Gastrocnemius medialis (tissue), 4 donors: Measurements from ENCODE around the gene MCOLN3. TPM values are rescaled to one million over a fixed set of nuclear protein-coding genes. Genes with fewer than 3 reads are reported as not detected.

Experiments
- ATAC-seq, 2 donors: fragments of 150-250 bp; one replicate each; pipeline ENCODE4 v1.9.1; 2016
- DNase-seq, 2 donors: peaks; one replicate each; pipeline ENCODE4 v3.0.0-alpha.2; 2019
- H3K27ac ChIP-seq, 4 donors: fragments of 200-600 bp; sonication (generic); 1 replicate in 1 of 4; 2 replicates in 3 of 4; pipeline ENCODE4 v1.5.1; 2016 to 2018; ENCODE audit warnings: mild to moderate bottlenecking in 2 of 4, moderate library complexity in 1 of 4
- H3K27me3 ChIP-seq, 3 donors: fragments of 200-600 bp; sonication (generic) in 2 of 3; 1 replicate in 1 of 3; 2 replicates in 2 of 3; pipeline versions ENCODE4 v1.5.1 to v1.6.0; 2016 to 2019; ENCODE audit warnings: mild to moderate bottlenecking in 1 of 3, moderate library complexity in 1 of 3
- H3K36me3 ChIP-seq, 2 donors: fragments of 200-600 bp; sonication (generic) in 1 of 2; one replicate each; pipeline ENCODE4 v1.5.1; 2017 to 2018
- H3K4me1 ChIP-seq, 2 donors: fragments of 200-600 bp; sonication (generic) in 1 of 2; one replicate each; pipeline ENCODE4 v1.5.1; 2016 to 2017; ENCODE audit warnings: mild to moderate bottlenecking in 2 of 2
- H3K4me3 ChIP-seq, 4 donors: fragments of 200-600 bp; sonication (generic) in 3 of 4; 1 replicate in 1 of 4; 2 replicates in 3 of 4; pipeline ENCODE4 v1.5.1; 2016 to 2019; ENCODE audit warnings: mild to moderate bottlenecking in 2 of 4
- H3K9me3 ChIP-seq, 3 donors: fragments of 200-600 bp; sonication (generic) in 2 of 3; 1 replicate in 1 of 3; 2 replicates in 2 of 3; pipeline ENCODE4 v1.5.1; 2016 to 2019
- CTCF ChIP-seq, 5 experiments: fragments of 450-650 bp in 3 of 5; fragments of 200-600 bp in 2 of 5; sonication (generic) in 2 of 5; IDR thresholded peaks in 4 of 5; conservative IDR thresholded peaks in 1 of 5; 1 replicate in 4 of 5; 2 replicates in 1 of 5; pipeline ENCODE4 v1.5.1; 2016 to 2019; ENCODE audit warnings: antibody characterized with exemption in 5 of 5, mild to moderate bottlenecking in 3 of 5, moderate library complexity in 3 of 5
- POLR2A ChIP-seq, 2 donors: fragments of 450-650 bp; IDR thresholded peaks; one replicate each; pipeline ENCODE4 v1.6.1; 2017; ENCODE audit warnings: antibody characterized with exemption in 2 of 2, mild to moderate bottlenecking in 2 of 2, moderate library complexity in 2 of 2
- in situ Hi-C, 4 donors: fragments of 200-750 bp; cut with MboI; loops; one replicate each; pipeline versions ENCODE4 v1.15.0 to v1.8.0; 2017; ENCODE audit warnings: low sequenced_read_pairs in 4 of 4
- intact Hi-C: fragments of 100-400 bp; cut with DNase I; formaldehyde crosslinking; loops from one replicate; pipeline ENCODE4 v1.15.1; 2023; ENCODE audit warnings: low total_unique reads
- total RNA-seq, 4 donors: library from RNA; depleted of rRNA; stranded (reverse); fragments of >200 nt; gene quantifications; one replicate each; pipeline versions ENCODE4 v1.1.0 to v1.2.3, GENCODE V29; 2016

The MCOLN3 gene
- total RNA-seq, 4 donors from 2014 or later: 0.19 to 0.61 (median 0.33) TPM

- Histone ChIP-seq H3K27ac (no peak overlapping the region), H3K9me3 (no peaks in the 10 kb centered on the region), H3K4me3 (no peak overlapping the region), H3K36me3 (no peaks in the 10 kb centered on the region), H3K4me1 (no peaks in the 10 kb centered on the region), H3K27me3 (no peaks in the 10 kb centered on the region)
- no peak for DNase-seq
- no peak for TF ChIP-seq CTCF (IDR thresholded peaks at IDR 0.05 in 4 of 5, conservative IDR thresholded peaks at IDR 0.05 in 1 of 5)
- TF ChIP-seq POLR2A (IDR thresholded peaks at IDR 0.05): no peak
- ATAC-seq: no peak
- in situ Hi-C loops (no loop called here), intact Hi-C loops (no loop called here)
Measured at GRCh38 chr1:85089203-85089602, 40.9 kb upstream of the MCOLN3 start.

GRCh38 chr1:85088408-85088784 is 40.1 kb upstream of the MCOLN3 start:
- no peaks in the 10 kb centered on the region for H3K9me3 ChIP-seq
- no peak overlapping the region for H3K4me3 ChIP-seq
- intact Hi-C loops (no loop called here), in situ Hi-C loops (no loop called here)
- DNase-seq (no peak), ATAC-seq (no peak)
- H3K27ac ChIP-seq: no peak overlapping the region
- TF ChIP-seq POLR2A (IDR thresholded peaks at IDR 0.05): no peak
- no peak for TF ChIP-seq CTCF (IDR thresholded peaks at IDR 0.05 in 4 of 5, conservative IDR thresholded peaks at IDR 0.05 in 1 of 5)
- H3K36me3 ChIP-seq: no peaks in the 10 kb centered on the region
- no peaks in the 10 kb centered on the region for H3K27me3 ChIP-seq
- H3K4me1 ChIP-seq: no peaks in the 10 kb centered on the region

DNA sequence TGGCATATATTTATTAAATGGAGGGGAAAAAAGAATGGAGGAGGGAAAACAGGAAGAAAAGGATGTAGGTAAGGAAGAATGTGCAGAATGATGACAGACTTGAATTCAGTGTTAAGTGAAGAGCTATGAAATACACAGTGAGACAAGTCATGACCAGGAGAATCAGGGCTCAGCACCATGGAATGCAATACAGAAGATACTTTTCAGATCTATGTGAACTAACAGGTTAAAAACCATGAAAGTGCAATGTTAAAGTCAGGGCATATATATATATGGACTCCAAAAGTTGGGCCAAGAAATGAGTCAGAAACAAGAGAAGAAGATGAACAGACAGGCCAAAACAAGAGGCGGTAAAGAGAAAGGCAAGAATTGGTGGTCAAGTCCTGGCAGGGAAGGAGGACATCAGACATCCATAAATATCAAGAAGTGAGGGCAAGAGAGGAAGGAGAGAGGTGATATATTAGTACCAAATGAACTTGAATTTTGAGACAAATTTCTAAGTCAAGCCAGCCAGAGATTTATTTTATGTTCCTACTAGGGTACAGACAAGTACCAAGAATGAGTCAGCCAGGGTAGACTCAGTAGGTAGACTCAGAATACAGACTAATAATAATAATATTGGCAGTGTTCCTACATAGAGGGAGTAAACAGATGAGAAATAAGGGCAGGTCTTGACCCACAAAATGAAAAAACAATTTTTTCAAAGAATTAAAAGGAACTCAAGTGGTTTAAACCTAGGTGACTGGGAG is 39.5 kb upstream of the MCOLN3 start:
- in situ Hi-C loops (no loop called here), intact Hi-C loops (no loop called here)
- no peaks in the 10 kb centered on the region for H3K27me3 ChIP-seq
- no peak for DNase-seq
- no peaks in the 10 kb centered on the region for H3K4me1 ChIP-seq
- H3K36me3 ChIP-seq: no peaks in the 10 kb centered on the region
- no peak for TF ChIP-seq CTCF (IDR thresholded peaks at IDR 0.05 in 4 of 5, conservative IDR thresholded peaks at IDR 0.05 in 1 of 5)
- TF ChIP-seq POLR2A (IDR thresholded peaks at IDR 0.05): no peak
- no peak overlapping the region for H3K27ac ChIP-seq
- ATAC-seq: no peak
- no peaks in the 10 kb centered on the region for H3K9me3 ChIP-seq
- no peak overlapping the region for H3K4me3 ChIP-seq

- H3K27me3 ChIP-seq: no peaks in the 10 kb centered on the region
- in situ Hi-C loops (no loop called here), intact Hi-C loops (no loop called here)
- TF ChIP-seq CTCF (IDR thresholded peaks at IDR 0.05 in 4 of 5, conservative IDR thresholded peaks at IDR 0.05 in 1 of 5): no peak
- TF ChIP-seq POLR2A (IDR thresholded peaks at IDR 0.05): no peak
- H3K36me3 ChIP-seq: no peaks in the 10 kb centered on the region
- DNase-seq: no peak
- no peak for ATAC-seq
- H3K4me3 ChIP-seq: no peak overlapping the region
- no peak overlapping the region for H3K27ac ChIP-seq
- no peaks in the 10 kb centered on the region for H3K4me1 ChIP-seq
- no peaks in the 10 kb centered on the region for H3K9me3 ChIP-seq
Measured at GRCh38 chr1:85085417-85085816, 37.1 kb upstream of the MCOLN3 start.

DNA sequence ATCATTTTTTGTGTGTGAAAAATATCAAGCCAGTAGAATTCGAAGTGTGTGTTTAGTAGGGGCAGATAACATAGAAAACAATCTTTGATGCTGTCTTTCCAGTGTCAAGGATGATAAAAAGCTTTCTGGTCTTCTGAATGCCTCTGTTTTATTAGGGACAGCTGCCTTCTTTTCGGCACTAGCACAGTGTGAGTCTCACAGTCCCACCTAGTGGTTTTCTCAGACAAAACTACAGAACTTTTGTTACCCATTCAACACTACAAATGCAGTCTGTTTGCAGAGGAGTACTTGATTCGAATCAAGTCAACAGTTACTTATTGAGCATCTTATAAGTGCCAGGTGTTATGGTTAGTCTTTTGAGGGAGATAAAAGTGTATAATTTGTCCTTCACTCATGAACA is 30.6 kb upstream of the MCOLN3 start:
- ATAC-seq: no peak
- Histone ChIP-seq H3K36me3 (no peaks in the 10 kb centered on the region), H3K27ac (no peak overlapping the region), H3K27me3 (no peaks in the 10 kb centered on the region), H3K9me3 (no peaks in the 10 kb centered on the region), H3K4me1 (no peaks in the 10 kb centered on the region), H3K4me3 (no peak overlapping the region)
- in situ Hi-C loops (no loop called here), intact Hi-C loops (no loop called here)
- no peak for DNase-seq
- no peak for TF ChIP-seq CTCF (IDR thresholded peaks at IDR 0.05 in 4 of 5, conservative IDR thresholded peaks at IDR 0.05 in 1 of 5)
- no peak for TF ChIP-seq POLR2A (IDR thresholded peaks at IDR 0.05)
